OCI-LY3 (cell line): ENCODE data around the gene SLC49A3.
"Not testable (repeated sequence)": the region's sequence is repeated elsewhere in the genome, so short reads cannot be mapped to it uniquely, and the experiment has no call there.

Source experiments
- H2AFZ ChIP-seq: fragments of 200-600, 300-600 bp; shearing (Covaris generic); 2 replicates; pipeline ENCODE4 v1.6.0; 2014; ENCODE audit warnings: antibody characterized with exemption, low read depth, low read length
- H3K27ac ChIP-seq: fragments of 200-600, 300-600 bp; sonication (generic); 2 replicates; pipeline ENCODE4 v1.5.1; 2014; ENCODE audit warnings: mild to moderate bottlenecking, low read length, moderate library complexity, mixed read lengths
- H3K27me3 ChIP-seq: fragments of 200-600, 300-600 bp; sonication (generic); 2 replicates; pipeline ENCODE4 v1.6.1; 2014; ENCODE audit warnings: low read depth, low read length, mixed read lengths
- H3K36me3 ChIP-seq: fragments of 200-600, 300-600 bp; sonication (generic); replicated peaks from 2 replicates; pipeline ENCODE3; 2014; ENCODE audit warnings: low read depth, low read length, mixed read lengths
- H3K4me1 ChIP-seq: fragments of 300-600, 200-600 bp; sonication (generic); 2 replicates; pipeline ENCODE4 v1.6.1; 2014; ENCODE audit warnings: low read length, mixed read lengths
- H3K4me2 ChIP-seq: fragments of 200-600, 300-600 bp; sonication (generic); 2 replicates; pipeline ENCODE4 v1.6.1; 2014; ENCODE audit warnings: low read length, mixed read lengths
- H3K4me3 ChIP-seq: fragments of 300-600, 200-600 bp; sonication (generic); 2 replicates; pipeline ENCODE4 v1.5.1; 2014; ENCODE audit warnings: antibody characterized with exemption, mild to moderate bottlenecking, low read length, moderate library complexity
- H3K79me2 ChIP-seq: fragments of 300-600, 200-600 bp; shearing (Covaris generic); 2 replicates; pipeline ENCODE4 v1.6.1; 2014; ENCODE audit warnings: mild to moderate bottlenecking, low read length, mixed read lengths
- H3K9ac ChIP-seq: fragments of 300-600, 200-600 bp; shearing (Covaris generic); 2 replicates; pipeline ENCODE4 v1.6.0; 2014; ENCODE audit warnings: mild to moderate bottlenecking, low read length, moderate library complexity
- H3K9me3 ChIP-seq: fragments of 200-600, 300-600 bp; shearing (Covaris generic); 2 replicates; pipeline ENCODE4 v1.6.1; 2014; ENCODE audit warnings: low read length, mixed read lengths; ENCODE audit not compliant: insufficient read depth
- H4K20me1 ChIP-seq: fragments of 200-600, 300-600 bp; sonication (generic); 2 replicates; pipeline ENCODE4 v1.6.1; 2016; ENCODE audit warnings: low read length, mixed read lengths; ENCODE audit not compliant: insufficient read depth
- CTCF ChIP-seq: fragments of 200-600, 300-600 bp; sonication (generic); IDR thresholded peaks from 2 replicates; pipeline ENCODE4 v1.5.1; 2014; ENCODE audit warnings: antibody characterized with exemption, low read length, low read depth
- EZH2phosphoT487 ChIP-seq: fragments of 200-600 bp; shearing (Covaris generic); IDR thresholded peaks from 2 replicates; pipeline ENCODE4 v1.6.1; 2018; ENCODE audit warnings: antibody characterized with exemption, mixed run types, low read depth

SLC49A3 gene

DNA sequence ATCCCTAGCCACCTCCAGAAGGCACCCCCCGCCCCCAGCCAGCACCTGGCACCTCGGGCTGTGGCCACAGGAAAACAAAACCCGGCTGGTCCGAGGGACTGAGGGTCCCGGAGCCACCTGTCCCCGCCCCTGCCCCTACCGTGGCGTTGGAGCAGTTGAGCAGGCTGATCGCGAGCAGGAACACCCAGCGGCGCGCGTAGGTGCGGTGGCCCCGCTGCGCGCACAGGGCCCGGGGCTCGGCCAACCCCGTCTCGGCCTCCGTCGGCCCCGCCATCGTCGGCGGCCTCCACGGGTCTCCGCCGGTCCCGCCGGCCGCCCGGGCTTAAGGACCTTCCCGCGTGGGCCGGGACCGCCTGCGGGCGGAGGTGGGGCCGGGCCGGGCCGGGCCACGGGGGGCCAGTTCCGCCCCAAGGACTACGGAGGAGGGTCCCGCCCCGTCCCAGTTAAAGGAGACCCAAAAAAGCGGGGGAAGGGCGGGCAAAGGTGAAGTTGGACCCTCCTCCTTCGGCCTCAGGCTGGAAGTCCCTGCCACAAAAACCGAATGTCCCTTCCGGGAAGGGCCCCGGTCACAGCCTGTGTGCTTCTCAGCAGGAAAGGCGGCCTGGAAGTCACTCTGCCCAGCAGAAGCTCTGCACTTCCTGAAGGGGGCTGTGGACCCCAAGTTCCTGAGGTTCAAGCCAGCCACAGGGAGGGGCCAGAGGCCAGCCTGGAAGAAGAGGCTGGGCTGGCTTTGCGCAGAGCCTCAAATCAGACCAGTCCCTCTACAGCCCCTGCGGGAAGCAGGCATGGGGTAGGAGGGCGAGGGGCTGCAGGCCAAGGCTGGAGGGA is at the start of gene SLC49A3:
SLC49A3 (minus strand) TSS at position 298 of the 828 bp plus-strand sequence; CDS start at position 274, 24 bp downstream.
- Histone ChIP-seq H3K9me3 (no peaks in the 10 kb centered on the region), H4K20me1 (no peaks in the 10 kb centered on the region), H3K4me3 (no peak within 1 kb of the TSS), H3K4me2 (no peak within 1 kb of the TSS), H3K9ac (no peak within 1 kb of the TSS), H3K36me3 (no peaks in the 10 kb centered on the region), H3K27ac (no peak within 1 kb of the TSS), H3K27me3 (no peaks in the 10 kb centered on the region), H3K79me2 (no peaks in the 10 kb centered on the region), H3K4me1 (no peaks in the 10 kb centered on the region), H2AFZ (no peak within 1 kb of the TSS)
- no peak for TF ChIP-seq EZH2phosphoT487
- TF ChIP-seq CTCF = no peak

DNA sequence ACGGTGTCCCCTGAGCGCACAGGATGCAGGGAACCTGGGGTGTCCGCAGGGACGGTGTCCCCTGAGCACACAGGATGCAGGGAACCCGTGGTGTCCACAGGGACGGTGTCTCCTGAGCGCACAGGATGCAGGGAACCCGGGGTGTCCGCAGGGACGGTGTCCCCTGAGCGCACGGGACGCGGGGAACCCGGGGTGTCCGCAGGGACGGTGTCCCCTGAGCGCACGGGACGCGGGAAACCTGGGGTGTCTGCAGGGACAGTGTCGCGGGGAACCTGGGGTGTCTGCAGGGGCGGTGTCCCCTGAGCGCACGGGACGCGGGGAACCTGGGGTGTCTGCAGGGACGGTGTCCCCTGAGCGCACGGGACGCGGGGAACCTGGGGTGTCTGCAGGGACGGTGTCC is 47.6 kb upstream of the SLC49A3 start:
- not testable (repeated sequence) for H3K27ac ChIP-seq, H4K20me1 ChIP-seq, H3K9me3 ChIP-seq, H3K4me3 ChIP-seq, H3K27me3 ChIP-seq, H2AFZ ChIP-seq, H3K4me2 ChIP-seq, H3K9ac ChIP-seq, H3K4me1 ChIP-seq, H3K79me2 ChIP-seq
- H3K36me3 ChIP-seq = peaks cover 45% of the 10 kb centered on the region

DNA sequence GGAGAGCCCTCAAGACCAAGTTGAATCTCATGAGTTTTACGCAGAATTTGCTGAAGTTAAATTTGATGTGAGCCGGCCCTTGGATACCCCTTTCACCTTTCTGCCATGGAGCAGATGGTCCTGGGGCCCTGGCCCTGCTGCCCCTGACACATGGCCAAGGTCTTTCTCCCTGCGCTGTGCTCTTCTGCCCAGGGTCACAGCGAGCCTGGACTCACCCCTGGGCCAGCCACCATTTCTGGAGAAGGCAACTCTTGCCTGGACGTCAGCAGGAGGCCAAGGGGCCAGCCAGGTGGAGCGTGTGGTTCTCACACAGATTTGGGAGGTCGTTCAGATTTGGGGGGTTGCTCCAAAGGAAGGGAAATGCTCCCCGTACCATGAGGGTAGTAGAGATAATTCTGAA is 46.6 kb upstream of the SLC49A3 start:
- H3K9me3 ChIP-seq = no peaks in the 10 kb centered on the region
- H3K27ac ChIP-seq = no peak overlapping the region
- H2AFZ ChIP-seq = no peak overlapping the region
- H4K20me1 ChIP-seq = no peaks in the 10 kb centered on the region; the same call in 1 of the 2 replicates
- H3K9ac ChIP-seq = no peak overlapping the region
- no peak for TF ChIP-seq CTCF
- no peak for TF ChIP-seq EZH2phosphoT487
- peaks cover 52% of the 10 kb centered on the region for H3K36me3 ChIP-seq
- H3K4me2 ChIP-seq = no peak overlapping the region
- no peaks in the 10 kb centered on the region for H3K4me1 ChIP-seq
- H3K27me3 ChIP-seq = no peaks in the 10 kb centered on the region
- no peaks in the 10 kb centered on the region for H3K79me2 ChIP-seq
- H3K4me3 ChIP-seq = no peak overlapping the region

GRCh38 chr4:734951-735350 is 46.0 kb upstream of the SLC49A3 start:
- Histone ChIP-seq H3K4me3 (no peak overlapping the region), H2AFZ (no peak overlapping the region), H3K9ac (no peak overlapping the region), H3K4me2 (no peak overlapping the region), H3K27ac (no peak overlapping the region), H4K20me1 (no peaks in the 10 kb centered on the region; the same call in 1 of the 2 replicates), H3K4me1 (no peaks in the 10 kb centered on the region), H3K9me3 (no peaks in the 10 kb centered on the region), H3K36me3 (peaks cover 54% of the 10 kb centered on the region), H3K27me3 (no peaks in the 10 kb centered on the region), H3K79me2 (peaks cover 4% of the 10 kb centered on the region; the same call in 1 of the 2 replicates)
- no peak for TF ChIP-seq CTCF
- no peak for TF ChIP-seq EZH2phosphoT487
